ENCODE results near the gene PTGDR2.

GRCh38 chr11:60900673-60901404 is 45.1 kb upstream of the PTGDR2 start:
- no peak for TF ChIP-seq POLR2A (IDR thresholded peaks at IDR 0.05; ENCODE audit: borderline replicate concordance, extremely low read depth, insufficient read depth, insufficient read length)
- TF ChIP-seq CTCF (IDR thresholded peaks at IDR 0.05 in 2 of 3, conservative IDR thresholded peaks at IDR 0.05 in 1 of 3; ENCODE audit: borderline replicate concordance in 1 of 3, insufficient read depth in 1 of 3, low read depth in 2 of 3, low read length in 2 of 3) = no peak
- no peak for TF ChIP-seq ATF3 (IDR thresholded peaks at IDR 0.05)
- TF ChIP-seq REST (IDR thresholded peaks at IDR 0.05; ENCODE audit: low read depth) = no peak
- TF ChIP-seq EZH2 (IDR thresholded peaks at IDR 0.05) = no peak
- TF ChIP-seq ZBTB33 (IDR thresholded peaks at IDR 0.05; ENCODE audit: extremely low read depth, insufficient replicate concordance, low read length) = no peak
- no peak for TF ChIP-seq ZFX (IDR thresholded peaks at IDR 0.05)
- TF ChIP-seq SRF (IDR thresholded peaks at IDR 0.05; ENCODE audit: low read depth) = no peak
- no peak for TF ChIP-seq EGR1 (IDR thresholded peaks at IDR 0.05; ENCODE audit: low read depth)

Measured in HCT116 (cell line).